H9 (cell line): ENCODE measurements around the gene SPAG6. TPM values are rescaled to one million over a fixed set of nuclear protein-coding genes. Genes with fewer than 3 reads are reported as not detected.

Experiments
- DNase-seq: peaks from one replicate; pipeline ENCODE4 v3.0.0-alpha.2; 2017
- H2AFZ ChIP-seq: one replicate; pipeline ENCODE4 v1.6.1; 2013; ENCODE audit warnings: mild to moderate bottlenecking, low read length, control low read depth, moderate library complexity
- H2AK5ac ChIP-seq: 2 replicates; pipeline ENCODE4 v1.6.1; 2013; ENCODE audit warnings: low read length, control low read depth, mixed read lengths; ENCODE audit not compliant: insufficient read length
- H2BK120ac ChIP-seq: one replicate; pipeline ENCODE4 v1.6.1; 2013; ENCODE audit warnings: low read depth, mild to moderate bottlenecking, low read length, control low read depth, inconsistent platforms; ENCODE audit not compliant: poor library complexity, severe bottlenecking
- H2BK12ac ChIP-seq: 2 replicates; pipeline ENCODE4 v1.6.1; 2013; ENCODE audit warnings: low read length, control low read depth, mixed read lengths, low read depth; ENCODE audit not compliant: insufficient read length
- H2BK15ac ChIP-seq: 2 replicates; pipeline ENCODE4 v1.6.1; 2013; ENCODE audit warnings: low read depth, low read length, control low read depth
- H2BK20ac ChIP-seq: one replicate; pipeline ENCODE4 v1.6.1; 2013; ENCODE audit warnings: low read depth, mild to moderate bottlenecking, low read length, control low read depth, inconsistent platforms; ENCODE audit not compliant: poor library complexity, severe bottlenecking
- H2BK5ac ChIP-seq: 2 replicates; pipeline ENCODE4 v1.6.1; 2013; ENCODE audit warnings: low read length, control low read depth, mixed read lengths; ENCODE audit not compliant: insufficient read length
- H3K14ac ChIP-seq: 2 replicates; pipeline ENCODE4 v1.6.1; 2013; ENCODE audit warnings: low read length, control low read depth; ENCODE audit not compliant: insufficient read depth
- H3K18ac ChIP-seq: 2 replicates; pipeline ENCODE4 v1.6.1; 2013; ENCODE audit warnings: low read depth, mild to moderate bottlenecking, mixed read lengths, low read length, control low read depth; ENCODE audit not compliant: insufficient read length
- H3K23ac ChIP-seq: 2 replicates; pipeline ENCODE4 v1.6.1; 2013; ENCODE audit warnings: low read length, control low read depth, mixed read lengths, low read depth; ENCODE audit not compliant: insufficient read length
- H3K23me2 ChIP-seq: 2 replicates; pipeline ENCODE4 v1.6.1; 2013; ENCODE audit warnings: low read depth, mild to moderate bottlenecking, mixed read lengths, low read length, control low read depth; ENCODE audit not compliant: insufficient read length, poor library complexity, severe bottlenecking
- H3K27ac ChIP-seq: 2 replicates; pipeline ENCODE4 v1.5.1; 2013; ENCODE audit warnings: low read length, control low read depth, mixed read lengths, low read depth; ENCODE audit not compliant: insufficient read length
- H3K27me3 ChIP-seq: 2 replicates; pipeline ENCODE4 v1.6.1; 2013; ENCODE audit warnings: low read length, control low read depth, inconsistent platforms; ENCODE audit not compliant: insufficient read depth
- H3K4ac ChIP-seq: 2 replicates; pipeline ENCODE4 v1.6.1; 2013; ENCODE audit warnings: low read depth, mild to moderate bottlenecking, control low read depth, inconsistent platforms, low read length, moderate library complexity
- H3K4me1 ChIP-seq: 2 replicates; pipeline ENCODE4 v1.6.1; 2013; ENCODE audit warnings: low read length, control low read depth, inconsistent platforms; ENCODE audit not compliant: insufficient read depth
- H3K4me2 ChIP-seq: 2 replicates; pipeline ENCODE4 v1.6.1; 2013; ENCODE audit warnings: low read length, control low read depth, mixed read lengths; ENCODE audit not compliant: insufficient read length, insufficient read depth
- H3K56ac ChIP-seq: 2 replicates; pipeline ENCODE4 v1.6.1; 2013; ENCODE audit warnings: low read depth, mild to moderate bottlenecking, mixed read lengths, low read length, control low read depth; ENCODE audit not compliant: insufficient read length
- H3K79me1 ChIP-seq: 2 replicates; pipeline ENCODE4 v1.6.1; 2013; ENCODE audit warnings: low read depth, mild to moderate bottlenecking, moderate library complexity, low read length, control low read depth, inconsistent platforms; ENCODE audit not compliant: insufficient read depth, poor library complexity, severe bottlenecking
- H3K79me2 ChIP-seq: 2 replicates; pipeline ENCODE4 v1.6.1; 2013; ENCODE audit warnings: low read length, control low read depth, inconsistent platforms; ENCODE audit not compliant: insufficient read depth
- H3K9ac ChIP-seq: 2 replicates; pipeline ENCODE4 v1.6.1; 2013; ENCODE audit warnings: low read length, control low read depth, mixed read lengths; ENCODE audit not compliant: insufficient read length; ENCODE audit errors: extremely low read depth
- H3K9me3 ChIP-seq: one replicate; pipeline ENCODE4 v1.6.1; 2013; ENCODE audit warnings: low read depth, low read length, inconsistent platforms; ENCODE audit not compliant: control insufficient read depth
- H3T11ph ChIP-seq: one replicate; pipeline ENCODE4 v1.6.1; 2013; ENCODE audit warnings: mild to moderate bottlenecking, low read length, control low read depth, inconsistent platforms
- H4K20me1 ChIP-seq: one replicate; pipeline ENCODE4 v1.6.1; 2013; ENCODE audit not compliant: control insufficient read depth, insufficient read length, insufficient read depth
- H4K5ac ChIP-seq: 2 replicates; pipeline ENCODE4 v1.6.1; 2013; ENCODE audit warnings: low read depth, mild to moderate bottlenecking, mixed read lengths, low read length, control low read depth; ENCODE audit not compliant: insufficient read length
- H4K8ac ChIP-seq: replicated peaks from 2 replicates; pipeline ENCODE4 v1.6.1; 2013; ENCODE audit warnings: low read length, control low read depth, mixed read lengths, low read depth; ENCODE audit not compliant: insufficient read length
- H4K91ac ChIP-seq: 2 replicates; pipeline ENCODE4 v1.6.1; 2013; ENCODE audit warnings: low read depth, mild to moderate bottlenecking, moderate library complexity, mixed read lengths, low read length, control low read depth; ENCODE audit not compliant: insufficient read length
- H3K27ac Mint-ChIP-seq, 3 experiments: 2 replicates in 2 of 3; 3 replicates in 1 of 3; pipeline ENCODE4 v1.8.0; 2020 to 2021; ENCODE audit warnings: mixed read lengths in 3 of 3, mild to moderate bottlenecking in 1 of 3, moderate library complexity in 1 of 3
- H3K27me3 Mint-ChIP-seq: 2 replicates; pipeline ENCODE4 v1.8.0; 2021; ENCODE audit warnings: low read depth, mild to moderate bottlenecking, moderate library complexity, mixed read lengths
- H3K36me3 Mint-ChIP-seq, 3 experiments: 2 replicates in 2 of 3; 3 replicates in 1 of 3; pipeline ENCODE4 v1.8.0; 2020 to 2021; ENCODE audit warnings: low read depth in 3 of 3, mixed read lengths in 3 of 3; ENCODE audit not compliant: insufficient read depth in 1 of 3
- H3K4me1 Mint-ChIP-seq, 2 experiments: 2 replicates each; pipeline ENCODE4 v1.8.0; 2020; ENCODE audit warnings: mixed read lengths in 2 of 2
- H3K4me3 Mint-ChIP-seq, 2 experiments: 2 replicates in 1 of 2; 3 replicates in 1 of 2; pipeline ENCODE4 v1.8.0; 2020 to 2021; ENCODE audit warnings: mild to moderate bottlenecking in 2 of 2, mixed read lengths in 2 of 2, moderate library complexity in 1 of 2
- H3K9me3 Mint-ChIP-seq, 2 experiments: 2 replicates in 1 of 2; 3 replicates in 1 of 2; pipeline ENCODE4 v1.8.0; 2020; ENCODE audit warnings: mild to moderate bottlenecking in 2 of 2, mixed read lengths in 2 of 2, moderate library complexity in 1 of 2
- CTCF ChIP-seq: fragments of 200-600 bp; sonication (generic); conservative IDR thresholded peaks from 3 replicates; pipeline ENCODE4 v1.8.0; 2021; ENCODE audit warnings: antibody characterized with exemption, mild to moderate bottlenecking
- WGBS: extraction: QIAGEN DNeasy Blood & Tissue Kit; methylation state at CpG from one replicate; pipeline ENCODE4 v1.1.7; 2013; ENCODE audit warnings: missing lambda C conversion rate, low lambda C conversion rate, mixed read lengths; ENCODE audit not compliant: insufficient read length; ENCODE audit errors: extremely low coverage; 5-methylcytosine and 5-hydroxymethylcytosine counted together
- total RNA-seq: library from RNA; stranded (reverse); gene quantifications from 2 replicates; pipeline ENCODE4 v1.2.1, GENCODE V29; 2021

The SPAG6 gene
- total RNA-seq, 1 experiment from 2014 or later = 0.24 TPM

DNA sequence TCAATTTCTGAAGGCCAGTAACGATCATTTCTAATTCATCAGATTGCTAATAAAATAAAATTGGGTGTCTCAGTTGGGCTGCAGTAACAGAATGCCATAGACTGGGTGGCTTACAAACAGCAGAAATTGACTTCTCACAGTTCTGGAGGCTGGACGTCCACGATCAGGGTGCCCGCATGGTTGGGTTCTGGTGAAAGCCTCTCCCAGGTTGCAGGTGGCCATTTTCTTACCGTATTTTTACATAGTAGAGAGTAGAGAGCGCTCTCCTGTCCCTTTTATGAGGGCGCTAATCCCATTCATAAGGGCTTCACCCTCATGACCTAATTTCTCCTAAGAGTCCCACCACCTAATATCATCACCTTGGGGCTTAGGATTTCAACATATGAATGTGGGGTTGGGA, 106.0 kb downstream of the SPAG6 start:
- no peak overlapping the region for H2BK20ac ChIP-seq
- Mint-ChIP-seq H3K27me3 (peaks cover 13% of the 10 kb centered on the region), H3K36me3 (peaks cover 0 to 5% (median 0%) of the 10 kb centered on the region in 3 experiments; a peak in 1 of 7 replicates), H3K4me3 (no peak overlapping the region), H3K27ac (no peak overlapping the region), H3K9me3 (peaks cover 6 to 8% of the 10 kb centered on the region in 2 experiments; a peak in 2 of 5 replicates), H3K4me1 (no peaks in the 10 kb centered on the region)
- no peaks in the 10 kb centered on the region for H4K20me1 ChIP-seq
- no peaks in the 10 kb centered on the region for H3K79me1 ChIP-seq
- DNase-seq = no peak
- H3K14ac ChIP-seq = no peak overlapping the region
- H4K8ac ChIP-seq = no peak overlapping the region
- no peak overlapping the region for H3K4ac ChIP-seq
- no peak overlapping the region for H3K9ac ChIP-seq
- no peak overlapping the region for H3K4me2 ChIP-seq
- no peak overlapping the region for H2BK12ac ChIP-seq
- no peaks in the 10 kb centered on the region for H3K4me1 ChIP-seq
- H2BK5ac ChIP-seq = no peak overlapping the region
- no peak overlapping the region for H3K18ac ChIP-seq
- H3K23ac ChIP-seq = no peak overlapping the region
- H2AK5ac ChIP-seq = no peak overlapping the region
- H2BK15ac ChIP-seq = no peak overlapping the region
- no peak overlapping the region for H2BK120ac ChIP-seq
- no peak for TF ChIP-seq CTCF
- no peak overlapping the region for H4K91ac ChIP-seq
- no peaks in the 10 kb centered on the region for H3K23me2 ChIP-seq
- H4K5ac ChIP-seq = no peak overlapping the region
- no peak overlapping the region for H2AFZ ChIP-seq
- no peak overlapping the region for H3K27ac ChIP-seq
- H3K56ac ChIP-seq = no peak overlapping the region
- no peak overlapping the region for H3T11ph ChIP-seq
- whole genome bisulfite sequencing = no CpG with 5 or more reads among the region's 7 CpGs
- no peaks in the 10 kb centered on the region for H3K27me3 ChIP-seq
- no peaks in the 10 kb centered on the region for H3K79me2 ChIP-seq
- no peaks in the 10 kb centered on the region for H3K9me3 ChIP-seq
